SK-N-SH treated with all-trans-retinoic acid at 6 μM for 48 hours (cell line): Measurements from ENCODE around the gene AP2A2.
"Not testable (repeated sequence)": the region's sequence is repeated elsewhere in the genome, so short reads cannot be mapped to it uniquely, and the experiment has no call there.

ENCODE experiments used
- ATAC-seq: fragments of 200-7000 bp; cut with Tn5 transposase; 3 replicates; pipeline ENCODE4 v1.9.1; 2020; ENCODE audit warnings: mild to moderate bottlenecking, moderate library complexity
- ARNTL ChIP-seq: fragments of 450-650 bp; formaldehyde crosslinking; IDR thresholded peaks from 2 replicates; pipeline ENCODE4 v1.5.0; 2020; ENCODE audit warnings: low read depth, mild to moderate bottlenecking, moderate library complexity, borderline replicate concordance
- BACH2 ChIP-seq: fragments of 250-450 bp; sonication (Bioruptor Pico); IDR thresholded peaks from 2 replicates; pipeline ENCODE4 v1.9.0; 2021; ENCODE audit warnings: mild to moderate bottlenecking, borderline replicate concordance
- CREB5 ChIP-seq: fragments of 250-450 bp; sonication (Bioruptor Pico); IDR thresholded peaks from 2 replicates; pipeline ENCODE4 v1.5.1; 2020; ENCODE audit warnings: low read depth, mild to moderate bottlenecking, moderate library complexity
- CSDC2 ChIP-seq: fragments of 250-450 bp; sonication (Bioruptor Pico); IDR thresholded peaks from 2 replicates; pipeline ENCODE4 v1.5.0; 2020; ENCODE audit warnings: mild to moderate bottlenecking, moderate library complexity
- ISL1 ChIP-seq: fragments of 250-450 bp; sonication (Bioruptor Pico); IDR thresholded peaks from 2 replicates; pipeline ENCODE4 v2.1.2; 2022; ENCODE audit warnings: mild to moderate bottlenecking, moderate library complexity
- OSR1 ChIP-seq: fragments of 250-450 bp; sonication (Bioruptor Pico); IDR thresholded peaks from 2 replicates; pipeline ENCODE4 v1.8.0; 2022; ENCODE audit warnings: moderate library complexity, mild to moderate bottlenecking, inconsistent platforms
- PATZ1 ChIP-seq: fragments of 250-450 bp; sonication (Bioruptor Pico); IDR thresholded peaks from 2 replicates; pipeline ENCODE4 v1.8.0; 2020; ENCODE audit warnings: mild to moderate bottlenecking, moderate library complexity, borderline replicate concordance
- PPARA ChIP-seq: fragments of 250-450 bp; sonication (Bioruptor Pico); IDR thresholded peaks from 2 replicates; pipeline ENCODE4 v1.5.0; 2020; ENCODE audit warnings: mild to moderate bottlenecking, borderline replicate concordance
- RARB ChIP-seq: fragments of 250-450 bp; sonication (Bioruptor Pico); IDR thresholded peaks from 2 replicates; pipeline ENCODE4 v1.8.0; 2021; ENCODE audit warnings: mild to moderate bottlenecking, moderate library complexity
- SNAI2 ChIP-seq: fragments of 250-450 bp; sonication (Bioruptor Pico); IDR thresholded peaks from 2 replicates; pipeline ENCODE4 v1.5.0; 2020; ENCODE audit warnings: mild to moderate bottlenecking, moderate library complexity
- TCF4 ChIP-seq: fragments of 250-450 bp; sonication (Bioruptor Pico); IDR thresholded peaks from 2 replicates; pipeline ENCODE4 v1.8.0; 2021; ENCODE audit warnings: mild to moderate bottlenecking, moderate library complexity, borderline replicate concordance
- TOX ChIP-seq: fragments of 250-450 bp; sonication (Bioruptor Pico); IDR thresholded peaks from 2 replicates; pipeline ENCODE4 v1.8.0; 2021; ENCODE audit warnings: mild to moderate bottlenecking, moderate library complexity, borderline replicate concordance
- ZC3H10 ChIP-seq: fragments of 250-450 bp; sonication (Bioruptor Pico); IDR thresholded peaks from 2 replicates; pipeline ENCODE4 v1.5.1; 2021; ENCODE audit warnings: mild to moderate bottlenecking, moderate library complexity
- ZFP3 ChIP-seq: fragments of 250-450 bp; sonication (Bioruptor Pico); IDR thresholded peaks from 2 replicates; pipeline ENCODE4 v1.5.0; 2020; ENCODE audit warnings: mild to moderate bottlenecking, moderate library complexity
- ZFP30 ChIP-seq: fragments of 450-650 bp; formaldehyde crosslinking; IDR thresholded peaks from 2 replicates; pipeline ENCODE4 v1.5.0; 2022; ENCODE audit warnings: mild to moderate bottlenecking, moderate library complexity
- ZNF565 ChIP-seq: fragments of 450-650 bp; formaldehyde crosslinking; conservative IDR thresholded peaks from 2 replicates; pipeline ENCODE4 v1.5.0; 2020; ENCODE audit warnings: low read depth, mild to moderate bottlenecking, moderate library complexity
- ZNF70 ChIP-seq: fragments of 450-650 bp; formaldehyde crosslinking; IDR thresholded peaks from 2 replicates; pipeline ENCODE4 v1.5.0; 2020; ENCODE audit warnings: mild to moderate bottlenecking, moderate library complexity
- ZNF8 ChIP-seq: fragments of 450-650 bp; formaldehyde crosslinking; IDR thresholded peaks from 2 replicates; pipeline ENCODE4 v1.5.0; 2020; ENCODE audit warnings: mild to moderate bottlenecking, moderate library complexity

The AP2A2 gene

GRCh38 chr11:971731-972365 is 46.2 kb downstream of the AP2A2 start:
- no peak for ATAC-seq
- TF ChIP-seq ZNF565 (CRISPR knock-in tag) (no peak), RARB (CRISPR knock-in tag) (no peak)

GRCh38 chr11:972523-973211 is 47.0 kb downstream of the AP2A2 start:
- ATAC-seq: no peak
- no peak for TF ChIP-seq PPARA
- no peak for TF ChIP-seq ZC3H10 (CRISPR knock-in tag)
- TF ChIP-seq ZNF565 (CRISPR knock-in tag): no peak
- TF ChIP-seq TCF4 (CRISPR knock-in tag): no peak
- no peak for TF ChIP-seq SNAI2
- no peak for TF ChIP-seq ZFP30
- no peak for TF ChIP-seq PATZ1 (CRISPR knock-in tag)

GRCh38 chr11:973237-973636 is 47.6 kb downstream of the AP2A2 start:
- ATAC-seq: no peak
- TF ChIP-seq TOX (CRISPR knock-in tag): no peak

- ATAC-seq: not testable (repeated sequence)
Observed at GRCh38 chr11:975376-975775, 49.7 kb downstream of the AP2A2 start.

- TF ChIP-seq ZFP3 (CRISPR knock-in tag) (no peak), ZC3H10 (CRISPR knock-in tag) (no peak), PPARA (no peak), OSR1 (CRISPR knock-in tag) (no peak), ZNF565 (CRISPR knock-in tag) (no peak), CSDC2 (CRISPR knock-in tag) (no peak), ISL1 (CRISPR knock-in tag) (no peak), PATZ1 (CRISPR knock-in tag) (no peak), ZNF8 (CRISPR knock-in tag) (no peak), TOX (CRISPR knock-in tag) (no peak), RARB (CRISPR knock-in tag) (no peak), ZNF70 (CRISPR knock-in tag) (no peak), CREB5 (CRISPR knock-in tag) (no peak)
- TF ChIP-seq, all 23 proteins: peak for 0
- peak; percentile 74 for ATAC-seq
Observed at GRCh38 chr11:975827-976226, 50.2 kb downstream of the AP2A2 start.

GRCh38 chr11:976431-977160 is 50.9 kb downstream of the AP2A2 start:
- no peak; the same call in 2 of the 3 replicates for ATAC-seq
- no peak for TF ChIP-seq ARNTL (CRISPR knock-in tag)
- TF ChIP-seq PPARA: no peak
- TF ChIP-seq OSR1 (CRISPR knock-in tag): no peak
- TF ChIP-seq ZNF8 (CRISPR knock-in tag): no peak
- TF ChIP-seq TOX (CRISPR knock-in tag): no peak
- no peak for TF ChIP-seq BACH2
- no peak for TF ChIP-seq CSDC2 (CRISPR knock-in tag)
- no peak for TF ChIP-seq PATZ1 (CRISPR knock-in tag)
- TF ChIP-seq TCF4 (CRISPR knock-in tag): no peak
- TF ChIP-seq ISL1 (CRISPR knock-in tag): no peak
